HFFc6 (cell line): ENCODE data around the gene ZNF672. TPM values are rescaled to one million over a fixed set of nuclear protein-coding genes. Genes with fewer than 3 reads are reported as not detected.
A peak's percentile ranks its signal among the peaks of the same experiment; 100 is the strongest.

Experiments used
- DNase-seq: peaks from one replicate; pipeline ENCODE4 v3.0.0-alpha.2; 2018
- H3K27ac Mint-ChIP-seq: 2 replicates; pipeline ENCODE4 v1.8.0; 2020; ENCODE audit warnings: mild to moderate bottlenecking, mixed read lengths
- H3K27me3 Mint-ChIP-seq: 2 replicates; pipeline ENCODE4 v1.8.0; 2021; ENCODE audit warnings: mild to moderate bottlenecking, moderate library complexity, mixed read lengths; ENCODE audit not compliant: insufficient read depth
- H3K36me3 Mint-ChIP-seq: 2 replicates; pipeline ENCODE4 v1.8.0; 2021; ENCODE audit warnings: low read depth, mixed read lengths
- H3K4me1 Mint-ChIP-seq: 2 replicates; pipeline ENCODE4 v1.8.0; 2020; ENCODE audit warnings: low read depth, mixed read lengths
- H3K4me3 Mint-ChIP-seq: 2 replicates; pipeline ENCODE4 v1.8.0; 2020; ENCODE audit warnings: mild to moderate bottlenecking, moderate library complexity, mixed read lengths
- H3K9me3 Mint-ChIP-seq: 2 replicates; pipeline ENCODE4 v1.8.0; 2020; ENCODE audit warnings: mild to moderate bottlenecking, mixed read lengths
- total RNA-seq, 6 experiments: library from RNA; stranded (reverse); fragmentation: NEBNext Ultra II Directional; extraction: Animal tissue kit (Norgen Biotek cat#: 25700); gene quantifications; 2 replicates in 1 of 6; 3 replicates in 5 of 6; pipeline ENCODE4 v1.2.3, GENCODE V29; 2021
- TF ChIP-seq, protein P1 (sequence below): fragments of 200-600 bp; sonication (generic); IDR thresholded peaks from 2 replicates; pipeline ENCODE4 v1.5.0; 2021; ENCODE audit warnings: antibody characterized with exemption, mild to moderate bottlenecking

Gene ZNF672
- total RNA-seq, 6 experiments from 2014 or later, result 13.8 to 20.8 (median 17.6) TPM

- Mint-ChIP-seq H3K27me3 (peaks cover 4% of the 10 kb centered on the region), H3K27ac (peak overlapping the region; percentile 47; the same call in 1 of the 2 replicates), H3K4me3 (no peak overlapping the region), H3K36me3 (peaks cover 3% of the 10 kb centered on the region), H3K4me1 (peaks cover 20% of the 10 kb centered on the region), H3K9me3 (no peaks in the 10 kb centered on the region)
- no peak for DNase-seq
- TF ChIP-seq, protein P1, sequence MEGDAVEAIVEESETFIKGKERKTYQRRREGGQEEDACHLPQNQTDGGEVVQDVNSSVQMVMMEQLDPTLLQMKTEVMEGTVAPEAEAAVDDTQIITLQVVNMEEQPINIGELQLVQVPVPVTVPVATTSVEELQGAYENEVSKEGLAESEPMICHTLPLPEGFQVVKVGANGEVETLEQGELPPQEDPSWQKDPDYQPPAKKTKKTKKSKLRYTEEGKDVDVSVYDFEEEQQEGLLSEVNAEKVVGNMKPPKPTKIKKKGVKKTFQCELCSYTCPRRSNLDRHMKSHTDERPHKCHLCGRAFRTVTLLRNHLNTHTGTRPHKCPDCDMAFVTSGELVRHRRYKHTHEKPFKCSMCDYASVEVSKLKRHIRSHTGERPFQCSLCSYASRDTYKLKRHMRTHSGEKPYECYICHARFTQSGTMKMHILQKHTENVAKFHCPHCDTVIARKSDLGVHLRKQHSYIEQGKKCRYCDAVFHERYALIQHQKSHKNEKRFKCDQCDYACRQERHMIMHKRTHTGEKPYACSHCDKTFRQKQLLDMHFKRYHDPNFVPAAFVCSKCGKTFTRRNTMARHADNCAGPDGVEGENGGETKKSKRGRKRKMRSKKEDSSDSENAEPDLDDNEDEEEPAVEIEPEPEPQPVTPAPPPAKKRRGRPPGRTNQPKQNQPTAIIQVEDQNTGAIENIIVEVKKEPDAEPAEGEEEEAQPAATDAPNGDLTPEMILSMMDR, result no peak
Observed at GRCh38 chr1:248853663-248854375, 15.8 kb downstream of the ZNF672 start.

- peaks cover 31% of the 10 kb centered on the region for H3K4me1 Mint-ChIP-seq
- H3K9me3 Mint-ChIP-seq, result no peaks in the 10 kb centered on the region
- peaks cover 4% of the 10 kb centered on the region for H3K27me3 Mint-ChIP-seq
- DNase-seq, result no peak
- H3K36me3 Mint-ChIP-seq, result no peaks in the 10 kb centered on the region; the same call in 1 of the 2 replicates
- H3K4me3 Mint-ChIP-seq, result no peak overlapping the region
- TF ChIP-seq, protein P1, result no peak
- no peak overlapping the region for H3K27ac Mint-ChIP-seq
Observed at GRCh38 chr1:248855580-248855979, 17.6 kb downstream of the ZNF672 start.

- H3K4me1 Mint-ChIP-seq, result peaks cover 31% of the 10 kb centered on the region
- no peak overlapping the region; the same call in 1 of the 2 replicates for H3K4me3 Mint-ChIP-seq
- no peaks in the 10 kb centered on the region for H3K9me3 Mint-ChIP-seq
- H3K36me3 Mint-ChIP-seq, result no peaks in the 10 kb centered on the region; the same call in 1 of the 2 replicates
- H3K27ac Mint-ChIP-seq, result peak overlapping the region; percentile 9; the same call in 1 of the 2 replicates
- no peak for DNase-seq
- TF ChIP-seq, protein P1, result no peak
- H3K27me3 Mint-ChIP-seq, result peaks cover 4% of the 10 kb centered on the region
Observed at GRCh38 chr1:248856176-248856575, 18.2 kb downstream of the ZNF672 start.

- H3K27ac Mint-ChIP-seq, result peak overlapping the region; percentile 87
- TF ChIP-seq, protein P1, result no peak
- no peaks in the 10 kb centered on the region for H3K9me3 Mint-ChIP-seq
Observed at GRCh38 chr1:248857201-248857600, 19.2 kb downstream of the ZNF672 start.

DNA sequence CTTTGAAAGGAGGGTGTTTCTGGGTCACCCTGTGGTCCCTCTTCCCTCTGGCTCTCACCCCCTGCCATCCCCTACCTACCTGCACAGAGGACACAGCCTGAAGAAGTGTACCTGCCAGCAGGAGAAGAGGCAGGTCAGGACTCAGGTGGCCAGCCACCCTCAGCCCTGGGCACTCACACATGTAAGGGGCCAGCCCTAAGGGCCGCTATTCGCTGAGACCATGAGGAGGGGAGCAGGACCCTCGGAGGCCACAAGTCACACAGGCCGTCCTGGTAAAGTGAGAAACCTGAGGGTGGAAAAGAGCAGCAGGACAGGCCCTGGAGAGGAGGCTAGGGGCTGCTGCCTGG is 19.7 kb downstream of the ZNF672 start:
- Mint-ChIP-seq H3K36me3 (no peaks in the 10 kb centered on the region; the same call in 1 of the 2 replicates), H3K4me3 (peak overlapping the region; percentile 92), H3K4me1 (peaks cover 37% of the 10 kb centered on the region), H3K27me3 (peaks cover 7% of the 10 kb centered on the region), H3K9me3 (no peaks in the 10 kb centered on the region), H3K27ac (peak overlapping the region; percentile 87)
- DNase-seq, result no peak
- TF ChIP-seq, protein P1, result no peak

More at GRCh38 chr1:248857201-248857600, 19.2 kb downstream of the ZNF672 start:
- Mint-ChIP-seq H3K4me1 (peaks cover 32% of the 10 kb centered on the region), H3K4me3 (peak overlapping the region; percentile 92), H3K27me3 (peaks cover 4% of the 10 kb centered on the region), H3K36me3 (no peaks in the 10 kb centered on the region; the same call in 1 of the 2 replicates)
- no peak for DNase-seq
